HG03571 (cell line): Measurements from ENCODE around the gene MIP.
"Not testable (repeated sequence)": the region's sequence is repeated elsewhere in the genome, so short reads cannot be mapped to it uniquely, and the experiment has no call there.

Experiments used
- ATAC-seq: cut with Tn5 transposase; IDR thresholded peaks from one replicate; pipeline ENCODE4 v1.9.1; 2021; ENCODE audit not compliant: unreplicated experiment

The MIP gene

DNA sequence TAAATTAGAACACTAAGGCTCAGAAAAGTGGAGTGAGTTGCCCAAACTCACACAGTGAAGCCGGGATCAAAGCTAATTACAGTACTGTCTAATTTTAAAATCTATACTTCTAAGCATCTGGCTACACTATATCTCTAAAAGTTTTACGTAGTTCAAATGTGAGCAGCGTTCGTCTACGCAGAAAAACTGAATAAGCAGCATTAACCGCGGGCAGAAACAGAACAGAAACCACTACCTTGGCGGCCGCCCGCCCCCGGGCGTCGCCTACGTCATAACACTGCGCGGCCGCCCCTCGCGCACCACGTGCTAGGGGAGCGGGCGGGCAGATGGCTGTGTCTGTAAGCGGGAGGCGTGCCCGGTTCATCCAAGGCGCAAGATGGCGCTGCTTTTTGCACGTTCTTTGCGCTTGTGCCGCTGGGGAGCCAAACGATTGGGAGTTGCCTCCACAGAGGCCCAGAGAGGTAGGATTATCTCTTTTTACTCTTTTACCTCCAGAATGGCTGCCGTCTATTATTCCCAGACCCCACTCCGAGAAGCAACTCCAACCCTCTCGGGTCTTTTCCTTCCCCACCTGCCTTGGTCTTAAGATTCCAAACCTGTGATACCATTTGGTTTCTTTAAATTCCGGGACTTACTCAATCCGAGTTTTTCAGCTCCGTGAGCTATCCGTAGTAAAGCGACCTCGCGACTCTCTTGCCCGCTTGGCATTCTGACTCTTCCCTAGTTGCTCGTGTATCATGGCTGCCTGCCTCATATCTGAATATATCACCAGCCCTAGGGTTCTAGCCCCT is 14.0 kb upstream of the MIP start, which contains the start of gene SPRYD4:
SPRYD4 (plus strand) TSS at position 363 of the 791 bp plus-strand sequence; CDS start at position 377, 14 bp downstream.
- ATAC-seq = peak; percentile 91

DNA sequence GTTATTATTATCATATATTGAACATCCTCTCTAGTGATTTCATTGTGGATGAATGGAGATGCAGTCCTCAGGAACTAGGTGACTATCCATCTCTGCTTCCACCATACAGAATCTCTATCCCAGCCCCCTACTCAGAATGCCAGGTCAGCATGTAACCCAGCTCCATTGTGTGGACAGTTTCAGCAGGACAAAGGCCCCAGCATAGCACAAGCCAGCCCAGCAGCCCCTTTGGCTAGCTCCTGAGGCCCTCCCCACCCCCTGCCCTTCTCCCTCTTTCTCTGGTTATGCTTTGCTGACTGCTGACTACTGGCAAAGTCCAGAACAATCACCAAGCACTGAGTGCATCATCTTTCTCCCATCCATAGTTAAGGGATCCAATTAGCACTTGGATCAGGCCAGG is 8.1 kb upstream of the MIP start:
- ATAC-seq = no peak

DNA sequence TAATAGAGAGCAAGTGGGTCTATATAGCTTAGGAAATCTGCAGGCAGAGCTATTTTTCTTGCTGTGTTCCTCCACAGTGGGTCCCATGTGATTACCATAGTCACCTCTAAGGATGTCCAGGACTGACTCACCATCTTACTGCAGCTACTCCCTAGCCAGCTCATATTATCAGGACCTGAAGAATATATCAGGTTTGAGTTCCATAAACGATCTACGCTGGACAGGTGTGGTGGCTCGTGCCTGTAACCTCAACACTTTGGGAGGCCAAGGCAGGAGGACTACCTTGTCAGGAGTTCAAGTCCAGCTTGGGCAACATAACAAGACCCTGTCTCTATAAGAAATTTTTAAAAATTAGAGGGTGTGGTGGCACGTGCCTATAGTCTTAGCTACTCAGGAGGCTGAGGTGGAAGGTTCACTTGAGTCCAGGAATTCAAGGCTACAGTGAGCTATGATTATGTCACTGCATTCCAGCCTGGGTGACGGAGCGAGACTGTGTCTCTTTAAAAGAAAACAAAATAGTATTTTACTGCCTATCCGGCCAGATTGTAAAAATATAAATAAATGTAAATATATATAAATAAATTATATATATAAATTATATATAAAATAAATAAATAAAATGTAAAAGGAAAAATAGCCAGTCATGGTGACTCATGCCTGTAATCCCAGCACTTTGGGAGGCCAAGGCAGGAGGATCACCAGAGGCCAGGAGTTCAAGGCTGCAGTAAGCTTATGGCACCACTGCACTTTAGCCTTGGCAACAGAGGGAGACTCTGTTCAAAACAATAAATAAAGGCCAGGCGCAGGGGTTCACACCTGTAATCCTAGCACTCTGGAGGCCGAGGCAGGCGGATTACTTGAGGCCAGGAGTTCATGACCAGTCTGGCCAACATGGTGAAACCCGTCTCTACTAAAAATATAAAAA is 7.0 kb upstream of the MIP start:
- ATAC-seq = no peak

DNA sequence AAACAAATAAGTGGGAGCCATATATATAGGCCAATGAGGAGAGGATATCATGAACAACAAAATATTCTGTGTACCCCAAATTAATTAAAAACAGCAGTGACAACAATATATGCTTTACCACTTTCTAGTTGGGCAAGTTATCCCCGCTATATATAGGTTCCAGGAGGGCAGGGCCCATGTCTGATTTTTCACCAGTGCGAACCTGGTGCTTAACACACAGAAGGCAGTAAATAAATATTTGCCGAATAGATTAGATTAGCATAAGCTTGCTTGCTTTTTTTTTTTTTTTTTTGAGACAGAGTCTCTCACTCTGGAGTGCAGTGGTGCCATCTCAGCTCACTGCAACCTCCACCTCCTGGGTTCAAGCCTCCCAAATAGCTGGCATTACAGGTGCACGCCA is 3.4 kb upstream of the MIP start:
- ATAC-seq = no peak

DNA sequence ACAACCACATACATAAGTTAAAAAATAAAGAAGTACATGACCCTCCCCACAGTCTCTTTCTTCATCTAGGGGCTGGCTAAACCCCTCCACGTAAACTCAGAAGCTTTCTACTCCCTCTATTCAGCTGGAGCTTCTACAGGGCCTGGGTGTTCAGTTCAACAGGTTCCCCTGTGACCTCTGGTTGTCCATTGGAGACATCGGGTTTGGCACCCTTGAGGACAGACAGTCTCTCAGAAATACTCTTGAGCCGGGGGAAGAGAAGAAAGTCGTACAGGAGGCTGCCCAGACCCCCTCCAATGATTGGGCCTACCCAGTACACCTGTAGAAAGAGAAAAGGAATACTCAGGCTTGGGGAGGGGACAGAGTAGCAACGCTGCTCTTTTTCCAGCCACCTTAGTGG is 3.3 kb downstream of the MIP start:
- no peak for ATAC-seq

DNA sequence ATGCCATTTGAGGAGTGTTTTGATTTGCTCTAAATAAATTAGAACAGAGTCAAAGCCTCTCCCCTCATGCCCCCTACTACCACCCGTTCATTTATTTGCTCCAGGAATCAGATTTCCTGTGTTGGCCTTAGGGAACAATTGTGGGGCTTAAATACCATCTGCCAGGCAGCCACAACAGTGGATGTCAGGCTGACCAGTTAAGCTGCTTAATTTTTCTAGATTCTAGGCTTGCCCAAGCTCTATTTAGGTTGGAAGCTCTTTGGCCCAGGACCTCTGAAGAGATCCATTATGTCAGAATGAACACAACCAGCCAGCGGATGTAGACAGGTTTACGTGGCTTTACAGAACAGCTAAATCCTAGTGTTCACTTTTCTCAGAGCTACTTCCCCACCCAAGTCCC is 4.2 kb downstream of the MIP start:
- no peak for ATAC-seq

DNA sequence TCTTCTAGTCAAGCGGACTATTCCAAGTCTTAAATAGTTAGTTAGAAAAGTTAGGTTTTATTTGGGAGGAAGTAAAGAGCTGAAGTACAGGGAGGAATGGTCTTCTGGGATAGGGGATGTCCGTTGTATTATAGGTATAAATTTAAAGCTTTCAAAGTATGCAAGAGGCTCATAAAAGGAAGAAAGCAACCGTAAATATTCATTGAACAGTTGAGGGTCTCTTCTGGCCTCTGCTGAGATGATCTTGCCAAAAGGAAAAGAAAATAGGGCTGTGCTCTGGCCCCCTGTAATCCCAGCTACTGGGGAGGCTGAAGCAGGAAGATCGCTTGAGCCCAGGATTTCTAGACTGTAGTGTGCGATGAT is 4.9 kb downstream of the MIP start:
- ATAC-seq = no peak

DNA sequence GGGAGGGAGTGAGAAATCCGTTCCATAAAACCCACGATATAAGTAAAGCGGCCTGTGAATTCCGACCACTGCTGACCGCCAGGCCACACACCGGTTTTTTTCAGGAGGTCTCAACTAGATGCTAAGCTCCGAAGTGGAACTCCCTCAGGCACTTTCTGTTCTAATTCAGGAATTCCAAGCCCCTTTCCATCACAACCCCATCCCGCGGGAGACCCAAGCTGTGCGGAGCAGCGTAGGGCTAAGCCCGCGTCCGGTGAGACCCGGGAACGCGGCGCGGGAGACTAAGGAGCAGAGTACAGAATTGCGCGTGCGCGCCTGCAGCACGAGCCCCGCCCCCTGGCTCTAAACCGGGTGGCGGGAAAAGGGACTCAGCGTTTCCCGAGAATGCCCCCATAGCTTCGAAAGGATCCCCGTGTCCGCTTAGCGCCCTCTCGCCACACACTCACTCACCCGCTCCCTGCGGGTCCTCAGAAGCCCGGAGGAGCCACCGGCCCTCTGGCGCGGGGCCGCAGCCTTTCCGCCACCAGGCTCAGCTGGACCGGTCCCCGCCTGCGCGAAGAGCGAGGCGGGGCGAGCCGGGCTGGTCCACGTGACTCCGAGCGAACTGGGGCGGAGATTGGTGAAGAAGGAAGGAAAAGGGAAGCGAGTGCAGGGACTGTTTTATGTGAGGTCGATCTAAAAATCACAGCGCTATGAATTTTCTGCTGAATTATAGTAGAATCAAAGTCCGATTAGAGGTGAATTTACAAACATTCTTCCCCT is 5.4 kb downstream of the MIP start, which contains the start of gene TIMELESS:
TIMELESS (minus strand) TSS at position 567 of the 762 bp plus-strand sequence. CDS start 15,256 bp downstream, outside the sequence.
- peak; percentile 91 for ATAC-seq

DNA sequence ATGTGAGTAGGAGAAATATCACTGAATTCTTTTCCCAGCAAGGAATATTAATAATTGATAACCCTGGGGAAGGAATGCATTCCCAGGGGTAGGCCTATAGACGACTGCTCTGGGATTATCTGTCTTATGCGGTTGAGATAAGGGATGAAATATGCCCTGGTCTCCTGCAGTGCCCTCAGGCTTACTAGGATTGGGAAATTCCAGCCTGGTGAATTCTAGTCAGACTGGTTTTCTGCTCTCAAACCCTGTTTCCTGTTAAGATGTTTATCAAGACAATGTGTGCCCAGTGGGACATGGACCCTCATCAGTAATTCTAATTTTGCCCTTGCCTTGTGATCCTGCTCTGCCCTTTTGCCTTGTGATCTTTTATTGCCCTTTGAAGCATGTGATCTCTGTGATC is 11.2 kb downstream of the MIP start:
- ATAC-seq = not testable (repeated sequence)

DNA sequence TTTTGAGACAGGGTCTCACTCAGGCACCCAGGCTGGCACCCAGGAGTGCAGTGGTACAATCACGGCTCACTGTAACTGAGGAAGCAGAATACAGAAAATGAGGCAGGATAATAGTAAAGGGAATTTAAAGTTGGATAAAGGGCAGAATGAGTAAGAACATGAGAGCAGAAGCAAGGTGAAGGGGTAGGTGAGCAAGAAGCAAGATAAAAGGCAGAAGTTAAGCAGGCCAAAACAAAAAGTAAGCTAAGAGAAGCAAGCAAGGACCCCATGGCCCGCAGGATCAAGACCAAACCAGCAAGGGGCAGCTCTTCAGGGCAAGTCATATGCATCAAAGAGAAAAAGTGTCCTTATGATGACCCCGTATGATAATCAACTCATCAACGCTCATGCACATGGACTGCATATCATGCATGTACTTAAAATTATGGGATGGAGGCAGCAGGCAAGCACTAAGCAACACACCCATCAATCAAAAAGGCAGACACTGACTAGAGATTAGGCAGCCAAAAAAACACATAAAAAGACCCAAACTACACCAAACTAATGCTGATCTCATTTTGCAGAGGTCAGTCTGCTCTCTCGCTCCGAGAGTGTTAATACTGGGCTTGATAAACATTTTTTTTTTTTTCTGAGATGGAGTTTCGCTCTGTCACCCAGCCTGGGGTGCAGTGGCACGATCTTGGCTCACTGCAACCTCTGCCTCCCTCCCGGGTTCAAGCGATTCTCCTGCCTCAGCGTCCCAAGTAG is 16.9 kb downstream of the MIP start:
- no peak for ATAC-seq

DNA sequence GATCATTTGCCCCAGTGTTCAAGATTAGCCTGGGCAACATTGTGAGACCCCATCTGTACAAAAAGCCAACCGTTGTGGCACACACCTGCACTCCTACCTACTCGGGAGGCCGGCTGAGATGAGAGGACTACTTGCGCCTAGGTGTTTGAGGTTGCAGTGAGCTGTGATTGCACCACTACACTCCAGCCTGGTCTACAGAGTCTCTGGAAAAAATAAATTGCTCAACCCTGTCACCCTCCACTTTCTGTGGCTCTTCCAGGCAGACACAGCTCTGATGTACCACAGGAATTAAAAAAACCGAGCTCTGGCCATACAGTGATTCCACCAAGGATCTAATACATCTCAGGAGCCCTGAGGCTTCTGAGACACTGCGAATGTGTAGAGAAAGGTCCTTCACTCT is 19.6 kb downstream of the MIP start:
- ATAC-seq = no peak

DNA sequence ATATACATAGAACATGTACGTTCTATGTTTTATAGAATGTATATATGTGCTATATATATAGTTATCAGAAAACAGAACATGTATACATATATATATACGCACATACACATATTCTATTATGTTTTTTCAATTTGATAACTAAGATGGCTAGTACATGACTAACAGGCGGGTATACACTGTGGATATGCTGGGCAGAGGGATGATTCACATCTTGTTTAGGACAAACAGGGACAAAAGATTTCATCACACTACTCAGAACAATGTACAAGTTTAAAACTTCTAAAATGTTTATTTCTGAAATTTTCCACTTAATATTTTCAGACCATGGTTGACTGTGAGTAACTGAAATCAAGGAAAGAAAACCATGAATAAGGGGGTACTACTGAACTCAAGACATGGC is 22.6 kb downstream of the MIP start:
- ATAC-seq = no peak

DNA sequence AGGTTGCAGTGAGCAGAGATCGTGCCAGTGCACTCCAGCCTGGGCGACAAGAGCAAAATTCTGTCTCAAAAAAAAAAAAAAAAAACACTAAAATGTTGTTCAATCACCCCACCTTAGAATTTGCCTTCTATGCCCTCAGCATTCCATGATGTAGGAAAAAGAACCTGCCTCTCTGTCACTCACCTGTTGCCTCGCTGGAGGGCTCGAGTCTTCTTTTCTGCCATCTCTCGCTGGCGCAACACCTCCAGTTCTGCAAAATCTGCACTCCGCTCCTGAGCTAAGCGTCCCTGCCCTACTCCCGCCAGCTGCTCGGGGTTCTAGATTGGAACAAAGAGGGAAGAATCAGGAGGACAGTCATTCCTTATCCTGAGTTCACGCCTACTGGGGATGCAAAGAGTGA is 23.2 kb downstream of the MIP start:
- ATAC-seq = no peak

DNA sequence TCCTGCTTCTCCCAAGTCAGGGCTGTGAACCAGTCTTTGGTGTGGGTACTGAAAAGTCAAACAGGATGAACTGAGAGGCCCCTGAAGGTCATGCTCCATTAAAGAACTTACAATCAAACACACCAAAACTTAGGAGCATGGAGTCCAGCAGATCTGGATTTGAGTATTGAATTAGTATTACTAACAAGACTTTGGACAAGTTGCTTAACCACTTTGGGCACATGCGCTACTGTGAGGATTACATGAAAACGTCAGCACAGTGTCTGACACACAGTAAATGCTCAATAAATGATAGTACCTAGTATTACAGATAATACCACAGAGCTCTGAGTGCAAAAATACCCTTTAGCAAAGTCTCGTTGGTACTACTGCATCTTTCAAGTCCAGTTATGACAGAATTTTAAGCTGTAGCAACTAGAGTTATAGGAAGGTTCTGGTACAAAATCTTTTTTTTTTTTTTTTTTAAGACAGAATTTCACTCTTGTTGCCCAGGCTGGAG is 28.5 kb downstream of the MIP start:
- no peak for ATAC-seq

DNA sequence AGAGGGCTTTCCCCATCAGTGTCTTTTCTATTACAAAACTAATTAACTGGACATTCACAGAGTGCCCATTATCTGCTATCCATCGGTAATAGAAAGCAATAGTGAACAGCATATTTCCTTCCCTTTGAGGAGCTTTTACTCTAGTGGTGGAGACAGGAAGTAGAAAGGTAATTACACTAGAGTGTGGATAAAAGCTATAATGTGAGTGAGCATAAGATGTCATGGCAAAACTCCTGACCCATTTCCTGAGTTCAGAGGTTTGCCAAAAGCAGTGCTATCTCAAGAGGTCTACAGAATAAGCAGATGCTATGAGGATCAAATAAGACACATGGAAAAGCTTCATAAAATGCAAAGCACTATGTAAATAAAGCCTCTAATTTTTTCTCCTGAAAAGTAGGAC is 29.3 kb downstream of the MIP start:
- no peak for ATAC-seq

DNA sequence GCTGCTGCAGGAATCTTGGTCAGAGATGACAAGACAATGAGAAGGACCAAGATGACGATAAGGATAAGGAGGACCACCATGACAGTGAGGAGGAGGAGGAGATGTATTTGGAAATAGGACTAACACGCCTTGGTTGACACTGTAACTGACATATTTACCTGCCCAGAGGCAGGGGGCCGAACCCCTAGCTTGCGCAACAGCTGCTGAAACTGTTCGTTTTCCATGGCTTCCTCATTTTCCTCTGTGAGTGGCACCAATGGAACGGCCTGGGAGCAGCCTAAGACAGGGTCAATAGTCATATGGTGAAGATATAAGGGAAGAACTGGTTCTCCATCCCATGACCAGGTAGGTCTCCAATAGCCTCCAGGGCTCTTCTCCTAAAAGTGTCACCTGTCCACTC is 34.0 kb downstream of the MIP start:
- no peak for ATAC-seq

DNA sequence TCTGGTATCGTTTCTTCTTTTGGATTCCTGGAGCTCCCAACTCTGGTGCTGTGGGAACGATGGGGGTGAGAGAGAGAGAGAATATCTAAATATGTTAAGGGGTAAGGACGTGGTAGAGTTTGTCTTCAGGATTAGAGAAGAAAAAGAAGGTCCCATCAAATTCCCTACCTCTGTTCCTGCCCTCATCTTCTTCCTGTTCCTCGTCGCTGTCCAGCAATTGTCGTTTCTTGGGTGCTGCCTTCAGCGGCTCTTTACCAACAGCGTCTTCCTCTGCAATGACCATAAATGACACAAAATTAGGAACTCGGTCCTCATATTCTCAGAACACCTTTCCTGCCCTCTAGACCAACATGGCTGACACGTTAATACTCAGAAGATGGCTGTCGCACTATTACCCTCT is 36.7 kb downstream of the MIP start:
- no peak for ATAC-seq

DNA sequence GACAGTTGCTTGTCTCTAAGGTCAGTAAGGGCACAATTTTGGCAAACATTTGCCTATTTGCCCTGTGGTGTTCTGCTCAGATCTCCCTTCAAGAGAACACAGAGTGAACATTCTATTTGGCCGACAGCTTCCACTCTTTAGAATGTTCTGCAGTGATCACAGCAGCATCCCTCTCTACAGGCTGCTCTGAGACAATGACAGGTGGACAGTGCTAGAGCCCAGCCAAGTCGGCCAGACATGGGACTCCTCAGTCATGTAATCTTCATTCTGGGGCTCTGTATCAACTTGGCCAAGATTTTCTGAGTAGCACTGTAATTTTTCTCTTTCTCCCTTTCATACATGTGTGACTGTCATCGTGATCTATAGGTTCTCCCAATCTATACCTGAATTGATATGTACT is 40.1 kb downstream of the MIP start:
- no peak for ATAC-seq

DNA sequence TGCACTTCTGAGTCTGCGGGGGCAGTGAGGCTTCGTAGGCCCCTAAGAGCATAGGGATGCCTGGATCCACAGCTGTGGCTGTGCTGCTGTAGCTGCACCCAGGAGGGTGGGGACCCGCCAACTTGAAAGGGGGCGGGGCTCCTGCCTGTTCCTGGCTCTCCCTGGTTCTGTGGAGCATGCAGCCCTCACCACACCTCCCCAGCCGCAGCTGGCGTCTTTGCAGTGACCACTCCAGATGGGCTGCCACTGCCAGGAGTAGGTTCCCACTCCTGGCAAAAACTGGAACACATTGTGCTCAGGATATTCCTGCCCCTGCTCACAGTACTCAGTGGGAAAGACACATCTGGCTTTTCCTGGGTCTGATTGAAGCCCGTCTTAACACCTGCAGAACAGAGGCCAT is 41.1 kb downstream of the MIP start:
- ATAC-seq = no peak
